IPS DF 6.9 (cell line): ENCODE measurements around the gene CT47B1.
A peak's percentile ranks its signal among the peaks of the same experiment; 100 is the strongest.
"Not testable (repeated sequence)": the region's sequence is repeated elsewhere in the genome, so short reads cannot be mapped to it uniquely, and the experiment has no call there.

ENCODE experiments used
- DNase-seq: peaks from one replicate; pipeline ENCODE4 v3.0.0-alpha.2; 2013; ENCODE audit warnings: low read depth, low spot score
- H3K27ac ChIP-seq: one replicate; pipeline ENCODE4 v1.5.1; 2013; ENCODE audit warnings: low read length, control low read depth
- H3K27me3 ChIP-seq: 2 replicates; pipeline ENCODE4 v1.6.1; 2013; ENCODE audit warnings: mild to moderate bottlenecking, low read length; ENCODE audit not compliant: control insufficient read depth, insufficient read depth
- H3K36me3 ChIP-seq: 2 replicates; pipeline ENCODE4 v1.6.1; 2013; ENCODE audit warnings: low read length; ENCODE audit not compliant: control insufficient read depth, insufficient read depth
- H3K4me1 ChIP-seq: 2 replicates; pipeline ENCODE4 v1.6.1; 2013; ENCODE audit warnings: low read length; ENCODE audit not compliant: control insufficient read depth, insufficient read depth
- H3K4me3 ChIP-seq: 2 replicates; pipeline ENCODE4 v1.5.1; 2013; ENCODE audit warnings: mild to moderate bottlenecking, low read length
- H3K9me3 ChIP-seq: 2 replicates; pipeline ENCODE4 v1.6.1; 2013; ENCODE audit warnings: low read length, inconsistent platforms; ENCODE audit not compliant: control insufficient read depth, insufficient read depth
- WGBS: extraction: QIAGEN DNeasy Blood & Tissue Kit; methylation state at CpG from one replicate; pipeline ENCODE4 v1.1.7; 2013; ENCODE audit warnings: mixed read lengths, missing lambda C conversion rate; ENCODE audit not compliant: insufficient read length, insufficient coverage; 5-methylcytosine and 5-hydroxymethylcytosine counted together

The CT47B1 gene

GRCh38 chrX:120875766-120876165, at the start of gene CT47B1:
CT47B1 (minus strand) TSS chrX:120875866; CDS start chrX:120875670, 196 bp downstream.
- no CpG with 5 or more reads among the region's 7 CpGs for WGBS
- H3K9me3 ChIP-seq, H3K27me3 ChIP-seq, H3K27ac ChIP-seq, H3K36me3 ChIP-seq, H3K4me1 ChIP-seq, H3K4me3 ChIP-seq, DNase-seq: not testable (repeated sequence)

- Histone ChIP-seq H3K36me3 (no peaks in the 10 kb centered on the region), H3K27me3 (no peaks in the 10 kb centered on the region), H3K27ac (no peak overlapping the region), H3K4me1 (no peaks in the 10 kb centered on the region), H3K9me3 (no peaks in the 10 kb centered on the region), H3K4me3 (no peak overlapping the region)
- WGBS = no CpG with 5 or more reads among the region's 61 CpGs
- DNase-seq = no peak
Observed at GRCh38 chrX:120874678-120875557, 748 bp downstream of the CT47B1 start.

GRCh38 chrX:120857240-120857639, 18.4 kb downstream of the CT47B1 start:
- Histone ChIP-seq H3K4me1 (no peaks in the 10 kb centered on the region), H3K9me3 (no peaks in the 10 kb centered on the region), H3K27ac (no peak overlapping the region), H3K36me3 (no peaks in the 10 kb centered on the region), H3K27me3 (no peaks in the 10 kb centered on the region), H3K4me3 (no peak overlapping the region)
- peak; percentile 29 for DNase-seq
- no CpG with 5 or more reads among the region's 4 CpGs for WGBS

GRCh38 chrX:120840827-120841226, 34.8 kb downstream of the CT47B1 start:
- no peaks in the 10 kb centered on the region for H3K9me3 ChIP-seq
- no peak overlapping the region for H3K27ac ChIP-seq
- DNase-seq = no peak
- no peaks in the 10 kb centered on the region for H3K4me1 ChIP-seq
- WGBS = no CpG with 5 or more reads among the region's 2 CpGs
- H3K4me3 ChIP-seq = no peak overlapping the region
- no peaks in the 10 kb centered on the region for H3K36me3 ChIP-seq
- H3K27me3 ChIP-seq = no peaks in the 10 kb centered on the region

- Histone ChIP-seq H3K4me3 (no peak overlapping the region), H3K27ac (no peak overlapping the region), H3K36me3 (no peaks in the 10 kb centered on the region), H3K27me3 (no peaks in the 10 kb centered on the region), H3K4me1 (no peaks in the 10 kb centered on the region), H3K9me3 (no peaks in the 10 kb centered on the region)
- no peak for DNase-seq
Observed at GRCh38 chrX:120839491-120839890, 36.2 kb downstream of the CT47B1 start.

- not testable (repeated sequence) for H3K4me1 ChIP-seq, H3K36me3 ChIP-seq, H3K9me3 ChIP-seq, H3K27ac ChIP-seq, H3K27me3 ChIP-seq, H3K4me3 ChIP-seq, DNase-seq
- no CpG with 5 or more reads among the region's 1 CpG for WGBS
Observed at GRCh38 chrX:120827213-120827612, 48.5 kb downstream of the CT47B1 start.

- DNase-seq = no peak
- Histone ChIP-seq H3K27ac (no peak overlapping the region), H3K9me3 (no peaks in the 10 kb centered on the region), H3K27me3 (0 out of 2 replicates have a peak, but pooled peaks cover 4% of the 10 kb centered on the region), H3K4me1 (no peaks in the 10 kb centered on the region), H3K36me3 (no peaks in the 10 kb centered on the region), H3K4me3 (no peak overlapping the region)
- no CpG with 5 or more reads among the region's 2 CpGs for WGBS
Observed at GRCh38 chrX:120825146-120825545, 50.5 kb downstream of the CT47B1 start.

GRCh38 chrX:120824021-120824420, 51.6 kb downstream of the CT47B1 start:
- Histone ChIP-seq H3K36me3 (no peaks in the 10 kb centered on the region), H3K27me3 (peaks cover 6% of the 10 kb centered on the region; the same call in 1 of the 2 replicates), H3K9me3 (no peaks in the 10 kb centered on the region), H3K4me1 (no peaks in the 10 kb centered on the region), H3K27ac (no peak overlapping the region), H3K4me3 (no peak overlapping the region)
- no CpG with 5 or more reads among the region's 1 CpG for WGBS
- no peak for DNase-seq

- H3K27ac ChIP-seq = no peak overlapping the region
- H3K27me3 ChIP-seq = peaks cover 6% of the 10 kb centered on the region; the same call in 1 of the 2 replicates
- no peak overlapping the region for H3K4me3 ChIP-seq
- DNase-seq = no peak
- no peaks in the 10 kb centered on the region for H3K9me3 ChIP-seq
- H3K36me3 ChIP-seq = no peaks in the 10 kb centered on the region
- no peaks in the 10 kb centered on the region for H3K4me1 ChIP-seq
Observed at GRCh38 chrX:120823556-120823955, 52.1 kb downstream of the CT47B1 start.
